Activated B cell treated with CpG ODN at 0.5 μM for 24 hours (primary cell): Measurements from ENCODE around the gene PRAC1. TPM values are rescaled to one million over a fixed set of nuclear protein-coding genes. Genes with fewer than 3 reads are reported as not detected.

Experiments
- ATAC-seq: fragments of 200-7000 bp; cut with Tn5 transposase; one replicate; pipeline ENCODE4 v1.10.0; 2021; ENCODE audit warnings: low read depth, mild to moderate bottlenecking, moderate library complexity
- CTCF ChIA-PET: fragments of 350-600 bp; sonication (Branson Sonifier 250); formaldehyde crosslinking; loops from one replicate; lab custom pipeline; 2021; ENCODE audit warnings: antibody characterized with exemption; lab: Charles Lee
- POLR2A ChIA-PET: fragments of 350-600 bp; sonication (Branson Sonifier 250); formaldehyde crosslinking; loops from one replicate; lab custom pipeline; 2021; ENCODE audit warnings: antibody characterized with exemption; lab: Charles Lee
- DNase-seq: peaks from one replicate; pipeline ENCODE4 v3.0.0; 2022
- H3K27ac Mint-ChIP-seq: one replicate; pipeline ENCODE4 v1.8.0; 2020; ENCODE audit warnings: mixed read lengths
- H3K27me3 Mint-ChIP-seq: one replicate; pipeline ENCODE4 v1.8.0; 2021; ENCODE audit warnings: mixed read lengths
- H3K36me3 Mint-ChIP-seq: one replicate; pipeline ENCODE4 v1.8.0; 2021; ENCODE audit warnings: low read depth, mixed read lengths
- H3K4me1 Mint-ChIP-seq: one replicate; pipeline ENCODE4 v1.8.0; 2021; ENCODE audit warnings: mixed read lengths
- H3K4me3 Mint-ChIP-seq: one replicate; pipeline ENCODE4 v1.8.0; 2020; ENCODE audit warnings: mild to moderate bottlenecking, mixed read lengths
- H3K9me3 Mint-ChIP-seq: one replicate; pipeline ENCODE4 v1.8.0; 2020; ENCODE audit warnings: mixed read lengths
- CTCF ChIP-seq: fragments of 200-600 bp; IDR thresholded peaks from one replicate; pipeline ENCODE4 v1.8.0; 2022; ENCODE audit warnings: antibody characterized with exemption, mild to moderate bottlenecking
- intact Hi-C: fragments of 100-400 bp; cut with micrococcal nuclease; formaldehyde crosslinking; loops from one replicate; pipeline ENCODE4 v1.15.1; 2024
- total RNA-seq: library from RNA; stranded (reverse); gene quantifications from 2 replicates; pipeline ENCODE4 v1.2.3, GENCODE V29; 2022

Gene PRAC1
- total RNA-seq, result not detected in 2 replicates

GRCh38 chr17:48722201-48722907 is at the start of gene PRAC1:
Gene PRAC1, minus strand, starts transcription at chr17:48722518. Its CDS starts 126 bp downstream, at chr17:48722392.
- no peak within 1 kb of the TSS for H3K27ac Mint-ChIP-seq
- peaks cover 38% of the 10 kb centered on the region for H3K4me1 Mint-ChIP-seq
- intact Hi-C loops, result no loop called here
- DNase-seq (no peak), ATAC-seq (no peak)
- CTCF ChIA-PET, result interaction anchor here (1.8 to 3.7 kb wide), 2 partner anchors 26 to 157 kb away, joined by 4 to 16 read pairs; no protein-coding TSS in a partner anchor
- POLR2A ChIA-PET, result no interaction called here
- H3K27me3 Mint-ChIP-seq, result peaks cover 83% of the 10 kb centered on the region
- H3K4me3 Mint-ChIP-seq, result peak within 1 kb of the TSS; percentile 67
- TF ChIP-seq CTCF, result no peak
- peaks cover 1% of the 10 kb centered on the region for H3K36me3 Mint-ChIP-seq
- peaks cover 5% of the 10 kb centered on the region for H3K9me3 Mint-ChIP-seq

DNA sequence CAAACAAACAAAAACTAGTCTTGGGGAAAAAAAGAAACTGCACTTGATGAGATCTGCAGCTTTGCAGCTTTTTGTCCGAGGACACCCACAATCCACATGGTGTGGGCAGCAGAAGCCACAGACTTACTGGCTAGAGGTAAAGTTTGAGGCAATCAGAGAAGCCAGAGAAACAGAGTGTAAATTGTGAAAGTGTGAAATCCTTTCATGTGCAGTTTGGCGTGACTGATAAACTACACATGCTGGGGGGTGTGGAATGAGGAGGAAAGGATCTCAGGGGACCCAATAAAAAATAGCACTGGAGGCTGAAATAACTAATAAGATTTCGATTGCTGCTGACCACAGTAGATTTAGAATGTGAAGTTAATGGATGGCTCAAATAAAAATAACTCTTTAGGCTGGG is 48.6 kb upstream of the PRAC1 start:
- no peak overlapping the region for H3K4me3 Mint-ChIP-seq

DNA sequence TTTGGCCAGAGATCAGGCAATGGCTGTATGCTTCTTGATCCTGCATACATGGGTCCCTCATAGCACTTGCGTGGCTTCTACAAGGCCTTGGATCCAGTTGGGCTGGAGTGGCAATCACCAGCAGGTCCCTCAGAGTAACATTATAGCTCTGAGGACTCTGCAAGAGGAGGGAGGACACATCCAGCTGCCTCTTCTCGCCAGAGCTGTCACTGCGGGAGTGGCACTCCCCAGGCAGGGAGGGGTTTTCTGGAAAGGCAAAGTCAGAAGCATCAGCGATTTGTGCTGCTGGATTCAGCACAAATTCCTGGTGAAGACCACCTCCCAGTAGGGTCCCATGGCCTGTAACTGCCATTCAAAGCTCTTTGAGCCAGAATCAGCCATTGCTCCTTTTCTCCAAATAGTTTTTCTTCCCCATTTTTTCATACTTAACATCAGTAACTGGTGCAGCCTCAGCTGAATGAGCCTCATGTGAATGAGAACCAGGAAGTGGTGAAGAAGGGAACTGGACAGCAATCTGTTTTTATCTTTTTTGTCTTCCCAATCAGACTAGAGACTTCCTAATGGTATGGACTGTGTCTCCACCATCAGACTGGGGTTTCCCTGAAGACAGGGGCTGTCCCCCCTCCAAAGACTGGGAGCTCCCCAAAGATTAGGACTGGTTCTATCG is 46.8 kb upstream of the PRAC1 start:
- ATAC-seq (no peak), DNase-seq (no peak)
- intact Hi-C loops, result no loop called here
- no peaks in the 10 kb centered on the region for H3K9me3 Mint-ChIP-seq
- ChIA-PET CTCF (interaction anchor here (0.8 kb wide), 1 partner anchor 47 kb away, joined by 3 read pairs; no protein-coding TSS in a partner anchor), POLR2A (no interaction called here)
- H3K4me1 Mint-ChIP-seq, result no peaks in the 10 kb centered on the region
- H3K27ac Mint-ChIP-seq, result no peak overlapping the region
- no peaks in the 10 kb centered on the region for H3K36me3 Mint-ChIP-seq
- peaks cover 43% of the 10 kb centered on the region for H3K27me3 Mint-ChIP-seq
- no peak overlapping the region for H3K4me3 Mint-ChIP-seq
- TF ChIP-seq CTCF, result no peak

More for the DNA sequence above, 48.6 kb upstream of the PRAC1 start:
- POLR2A ChIA-PET, result no interaction called here
- Mint-ChIP-seq H3K27ac (no peak overlapping the region), H3K4me1 (no peaks in the 10 kb centered on the region), H3K9me3 (no peaks in the 10 kb centered on the region), H3K36me3 (no peaks in the 10 kb centered on the region), H3K27me3 (peaks cover 39% of the 10 kb centered on the region)
- CTCF ChIA-PET, result no interaction called here
- TF ChIP-seq CTCF, result no peak
- intact Hi-C loops, result no loop called here
- ATAC-seq, result no peak
- DNase-seq, result no peak

DNA sequence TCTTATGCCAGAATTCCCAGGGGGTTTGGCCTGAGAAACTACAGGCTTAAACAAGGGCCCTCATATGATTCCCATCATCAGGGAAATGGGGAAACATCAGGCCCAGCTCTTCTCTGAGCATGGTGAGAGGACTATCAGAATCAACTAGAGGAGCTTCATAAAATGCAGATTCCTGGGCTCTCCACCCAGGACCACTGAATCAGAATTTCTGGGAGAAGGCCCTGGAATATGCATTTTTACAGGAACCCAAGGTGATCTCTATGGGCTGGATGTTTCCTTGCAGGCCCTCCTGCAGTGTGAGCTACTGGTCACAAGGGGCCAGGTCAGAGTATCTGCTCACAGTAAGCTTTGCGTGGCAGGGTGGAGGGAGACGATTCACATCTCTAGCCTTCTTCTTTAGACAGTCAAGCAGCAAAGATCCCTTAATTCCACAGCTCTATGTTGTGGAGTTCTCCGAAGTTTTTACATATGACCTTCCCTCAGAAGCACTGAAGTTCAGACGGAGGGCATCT is 45.0 kb upstream of the PRAC1 start:
- CTCF ChIA-PET, result no interaction called here

More for the DNA sequence above, 45.0 kb upstream of the PRAC1 start:
- no peaks in the 10 kb centered on the region for H3K36me3 Mint-ChIP-seq
- H3K4me1 Mint-ChIP-seq, result no peaks in the 10 kb centered on the region
- H3K9me3 Mint-ChIP-seq, result no peaks in the 10 kb centered on the region
- no peak overlapping the region for H3K4me3 Mint-ChIP-seq
- H3K27me3 Mint-ChIP-seq, result peaks cover 48% of the 10 kb centered on the region
- no peak overlapping the region for H3K27ac Mint-ChIP-seq
- ATAC-seq (no peak), DNase-seq (no peak)
- intact Hi-C loops, result no loop called here
- POLR2A ChIA-PET, result no interaction called here
- no peak for TF ChIP-seq CTCF
